PC-3 (cell line): ENCODE results near the gene BBLN. TPM values are rescaled to one million over a fixed set of nuclear protein-coding genes. Genes with fewer than 3 reads are reported as not detected.
"Not testable (repeated sequence)": the region's sequence is repeated elsewhere in the genome, so short reads cannot be mapped to it uniquely, and the experiment has no call there.

Source experiments
- ATAC-seq: fragments of 200-7000 bp; cut with Tn5 transposase; 2 replicates; pipeline ENCODE4 v1.9.1; 2020; ENCODE audit warnings: mild to moderate bottlenecking, moderate library complexity
- BruUV-seq: library from RNA; stranded (reverse); fragments of 400-500 nt; replicated peaks from 2 replicates; lab custom pipeline; 2021; lab: Mats Ljungman, UMichigan
- CTCF ChIA-PET: fragments of 300-600 bp; sonication (Branson Sonifier 250); formaldehyde crosslinking; loops from one replicate; lab custom pipeline; 2022; ENCODE audit warnings: antibody characterized with exemption; lab: Charles Lee
- POLR2A ChIA-PET: fragments of 300-600 bp; sonication (Branson Sonifier 250); formaldehyde crosslinking; loops from one replicate; lab custom pipeline; 2022; ENCODE audit warnings: antibody characterized with exemption; ENCODE audit not compliant: unreplicated experiment; lab: Charles Lee
- DNase-seq: peaks from one replicate; pipeline ENCODE4 v3.0.0-alpha.2; 2015
- H2AFZ ChIP-seq: fragments of 300-600 bp; sonication (generic); 2 replicates; pipeline ENCODE4 v1.6.0; 2016; ENCODE audit warnings: antibody characterized with exemption, low read length
- H3F3A ChIP-seq: fragments of 300-600 bp; sonication (generic); one replicate; pipeline ENCODE4 v1.6.0; 2017; ENCODE audit warnings: antibody characterized with exemption, low read length, control low read depth, mild to moderate bottlenecking; ENCODE audit not compliant: unreplicated experiment
- H3K27ac ChIP-seq: fragments of 300-600 bp; sonication (generic); 2 replicates; pipeline ENCODE4 v1.5.1; 2016; ENCODE audit warnings: mild to moderate bottlenecking, low read length
- H3K27me3 ChIP-seq: fragments of 300-600 bp; sonication (generic); 2 replicates; pipeline ENCODE4 v1.6.1; 2016; ENCODE audit warnings: low read length, mixed read lengths
- H3K36me3 ChIP-seq: fragments of 300-600 bp; sonication (generic); 2 replicates; pipeline ENCODE4 v1.6.1; 2016; ENCODE audit warnings: low read depth, mixed run types, low read length, mixed read lengths
- H3K4me1 ChIP-seq: fragments of 300-600 bp; sonication (generic); 2 replicates; pipeline ENCODE4 v1.5.1; 2016; ENCODE audit warnings: low read length; ENCODE audit not compliant: insufficient read depth
- H3K4me2 ChIP-seq: fragments of 300-600 bp; sonication (generic); 2 replicates; pipeline ENCODE4 v1.6.0; 2016; ENCODE audit warnings: low read length
- H3K4me3 ChIP-seq: fragments of 300-600 bp; sonication (generic); 2 replicates; pipeline ENCODE4 v1.5.1; 2016; ENCODE audit warnings: mild to moderate bottlenecking, low read length, mixed read lengths
- H3K79me2 ChIP-seq: fragments of 300-600 bp; sonication (generic); 2 replicates; pipeline ENCODE4 v1.6.1; 2017; ENCODE audit warnings: low read length, mixed read lengths
- H3K9ac ChIP-seq: fragments of 300-600 bp; sonication (generic); 2 replicates; pipeline ENCODE4 v1.6.0; 2016; ENCODE audit warnings: mild to moderate bottlenecking, low read length
- H3K9me2 ChIP-seq: fragments of 300-600 bp; sonication (generic); replicated peaks from 2 replicates; pipeline ENCODE4 v1.6.1; 2016; ENCODE audit warnings: mixed run types, low read length, mixed read lengths
- H3K9me3 ChIP-seq: fragments of 300-600 bp; sonication (generic); 2 replicates; pipeline ENCODE4 v1.6.1; 2016; ENCODE audit warnings: low read length, mixed read lengths
- H4K20me1 ChIP-seq: fragments of 300-600 bp; sonication (generic); 2 replicates; pipeline ENCODE4 v1.6.1; 2016; ENCODE audit warnings: low read length, mixed read lengths
- EZH2 ChIP-seq: fragments of 300-600 bp; sonication (generic); IDR thresholded peaks from one replicate; pipeline ENCODE4 v1.6.1; 2017; ENCODE audit warnings: antibody characterized with exemption, mild to moderate bottlenecking, low read length; ENCODE audit not compliant: unreplicated experiment
- EZH2phosphoT487 ChIP-seq: fragments of 300-600 bp; sonication (generic); IDR thresholded peaks from 2 replicates; pipeline ENCODE4 v1.6.1; 2018; ENCODE audit warnings: mild to moderate bottlenecking, antibody characterized with exemption, low read length, borderline replicate concordance
- intact Hi-C: fragments of 100-400 bp; cut with micrococcal nuclease; formaldehyde crosslinking; loops from 2 replicates; pipeline ENCODE4 v1.9.0; 2023
- total RNA-seq: library from RNA; depleted of rRNA; stranded (reverse); fragments of >200 nt; gene quantifications from 2 replicates; pipeline ENCODE4 v1.2.3, GENCODE V29; 2014
- TF ChIP-seq, protein P1 (sequence below): fragments of 300-600 bp; sonication (generic); conservative IDR thresholded peaks from 2 replicates; pipeline ENCODE4 v1.5.1; 2017; ENCODE audit warnings: antibody characterized with exemption, low read depth, mild to moderate bottlenecking, low read length

Gene BBLN
- total RNA-seq, 1 experiment from 2014 or later, result 158 TPM

- H3K27me3 ChIP-seq, result no peaks in the 10 kb centered on the region
- POLR2A ChIA-PET, result interaction anchor here (0.6 kb wide), 1 partner anchor 31 kb away, joined by 4 read pairs; the partner anchor contains the start of gene BBLN
- ATAC-seq, result no peak
- H3K4me1 ChIP-seq, result peaks cover 10% of the 10 kb centered on the region; the same call in 1 of the 2 replicates
- no peaks in the 10 kb centered on the region for H3K9me3 ChIP-seq
- H3F3A ChIP-seq, result no peaks in the 10 kb centered on the region
- H3K36me3 ChIP-seq, result peaks cover 8% of the 10 kb centered on the region; the same call in 1 of the 2 replicates
- peak overlapping the region; percentile 94 for H3K4me2 ChIP-seq
- peak overlapping the region; percentile 89 for H2AFZ ChIP-seq
- intact Hi-C loops, result loop anchor here (5.0 kb wide), 1 partner anchor 33 kb away; the partner anchor contains the start of gene BBLN
- peak overlapping the region; percentile 95 for H3K4me3 ChIP-seq
- CTCF ChIA-PET, result no interaction called here
- H3K9ac ChIP-seq, result peak overlapping the region; percentile 97
- no peaks in the 10 kb centered on the region for H3K9me2 ChIP-seq
- H4K20me1 ChIP-seq, result no peaks in the 10 kb centered on the region
- DNase-seq, result no peak
- H3K79me2 ChIP-seq, result peaks cover 37% of the 10 kb centered on the region
- peak overlapping the region; percentile 87 for H3K27ac ChIP-seq
- TF ChIP-seq EZH2phosphoT487 (no peak), EZH2 (no peak)
- TF ChIP-seq, protein P1, sequence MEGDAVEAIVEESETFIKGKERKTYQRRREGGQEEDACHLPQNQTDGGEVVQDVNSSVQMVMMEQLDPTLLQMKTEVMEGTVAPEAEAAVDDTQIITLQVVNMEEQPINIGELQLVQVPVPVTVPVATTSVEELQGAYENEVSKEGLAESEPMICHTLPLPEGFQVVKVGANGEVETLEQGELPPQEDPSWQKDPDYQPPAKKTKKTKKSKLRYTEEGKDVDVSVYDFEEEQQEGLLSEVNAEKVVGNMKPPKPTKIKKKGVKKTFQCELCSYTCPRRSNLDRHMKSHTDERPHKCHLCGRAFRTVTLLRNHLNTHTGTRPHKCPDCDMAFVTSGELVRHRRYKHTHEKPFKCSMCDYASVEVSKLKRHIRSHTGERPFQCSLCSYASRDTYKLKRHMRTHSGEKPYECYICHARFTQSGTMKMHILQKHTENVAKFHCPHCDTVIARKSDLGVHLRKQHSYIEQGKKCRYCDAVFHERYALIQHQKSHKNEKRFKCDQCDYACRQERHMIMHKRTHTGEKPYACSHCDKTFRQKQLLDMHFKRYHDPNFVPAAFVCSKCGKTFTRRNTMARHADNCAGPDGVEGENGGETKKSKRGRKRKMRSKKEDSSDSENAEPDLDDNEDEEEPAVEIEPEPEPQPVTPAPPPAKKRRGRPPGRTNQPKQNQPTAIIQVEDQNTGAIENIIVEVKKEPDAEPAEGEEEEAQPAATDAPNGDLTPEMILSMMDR, result no peak
- TSS peak; percentile 92 for BruUV-seq
Observed at GRCh38 chr9:128128836-128129590, 31.1 kb upstream of the BBLN start.

DNA sequence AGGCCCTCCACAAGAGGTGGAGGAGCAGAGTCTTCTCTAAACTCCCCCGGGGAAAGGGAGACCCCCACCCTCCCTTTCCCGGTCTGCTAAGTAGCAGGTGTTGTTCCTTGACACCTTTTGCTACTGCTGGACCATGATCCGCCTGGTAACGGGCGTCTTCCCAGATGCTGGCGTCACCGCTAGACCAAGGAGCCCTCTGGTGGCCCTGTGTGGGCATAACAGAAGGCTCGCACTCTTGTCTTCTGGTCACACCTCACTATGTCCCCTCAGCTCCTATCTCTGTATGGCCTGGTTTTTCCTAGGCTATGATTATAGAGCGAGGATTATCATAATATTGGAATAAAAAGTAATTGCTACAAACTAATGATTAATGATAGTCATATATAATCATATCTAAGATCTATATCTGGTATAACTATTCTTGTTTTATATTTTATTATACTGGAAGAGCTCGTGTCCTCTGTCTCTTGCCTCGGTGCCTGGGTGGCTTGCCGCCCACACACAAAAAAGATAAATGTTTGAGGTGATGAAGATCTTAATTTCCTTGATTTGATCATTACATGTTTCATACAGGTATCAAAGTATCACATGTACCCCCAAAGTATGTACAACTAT, 30.0 kb upstream of the BBLN start:
- H4K20me1 ChIP-seq, H3K4me3 ChIP-seq, H3K27me3 ChIP-seq, H2AFZ ChIP-seq, ATAC-seq, H3K4me1 ChIP-seq, H3K27ac ChIP-seq, H3K9me3 ChIP-seq, BruUV-seq, H3F3A ChIP-seq, H3K36me3 ChIP-seq, H3K9ac ChIP-seq, DNase-seq, CTCF ChIA-PET, POLR2A ChIA-PET, H3K9me2 ChIP-seq, H3K4me2 ChIP-seq: not testable (repeated sequence)
- intact Hi-C loops, result loop anchor here (5.0 kb wide), 1 partner anchor 32 kb away; the partner anchor contains the start of gene BBLN
- peaks cover 31% of the 10 kb centered on the region for H3K79me2 ChIP-seq

DNA sequence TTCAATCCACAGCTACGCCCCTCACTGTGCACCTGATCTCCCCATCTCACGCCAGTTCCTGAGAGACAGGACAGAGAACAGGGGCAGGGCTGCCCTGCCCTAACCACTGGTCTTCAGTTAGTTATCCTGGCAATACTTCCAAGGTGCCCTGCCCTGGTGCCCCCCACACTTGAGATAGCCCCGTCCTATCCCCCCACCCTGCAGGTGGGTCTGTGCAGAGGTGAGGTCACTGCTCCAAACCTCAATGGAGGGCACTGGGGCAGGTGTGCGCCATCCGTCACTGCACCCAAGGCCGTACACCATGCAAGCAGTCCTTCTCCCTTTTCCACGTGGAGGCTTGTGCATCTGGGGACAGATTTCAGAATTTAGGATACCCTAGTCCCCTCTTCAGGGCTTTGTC, 29.4 kb upstream of the BBLN start:
- CTCF ChIA-PET, result not testable (repeated sequence)

DNA sequence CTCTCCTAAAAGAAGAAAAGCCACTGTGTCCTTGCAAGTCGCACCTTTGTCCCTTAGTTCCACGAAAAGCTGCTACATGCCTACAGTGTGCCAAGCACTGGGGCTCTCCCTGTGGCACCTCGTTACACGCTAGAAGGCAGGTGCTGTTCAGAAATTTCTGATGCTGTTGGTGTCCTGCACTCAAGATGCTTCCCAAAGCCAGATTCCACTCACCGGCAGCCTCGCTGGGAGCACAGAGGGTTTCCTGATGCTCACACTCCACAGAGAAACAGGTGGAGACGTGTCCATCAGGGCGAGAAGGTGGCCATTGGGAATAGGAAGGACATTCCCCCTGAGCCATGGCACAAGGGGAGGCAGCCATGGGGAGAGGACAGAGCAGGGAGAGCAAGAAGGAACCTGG, 28.7 kb upstream of the BBLN start:
- intact Hi-C loops, H2AFZ ChIP-seq, ATAC-seq, H3K4me2 ChIP-seq, H3K4me3 ChIP-seq, H3K36me3 ChIP-seq, H3K4me1 ChIP-seq, H3K27me3 ChIP-seq, H4K20me1 ChIP-seq, H3K27ac ChIP-seq, DNase-seq, H3K9me3 ChIP-seq, BruUV-seq, H3F3A ChIP-seq, POLR2A ChIA-PET, H3K9me2 ChIP-seq, CTCF ChIA-PET, H3K9ac ChIP-seq: not testable (repeated sequence)
- peaks cover 18% of the 10 kb centered on the region for H3K79me2 ChIP-seq

More for the DNA sequence above, 29.4 kb upstream of the BBLN start:
- H3K9me2 ChIP-seq, H3K27ac ChIP-seq, H3K4me3 ChIP-seq, H3K4me2 ChIP-seq, H3K27me3 ChIP-seq, H3F3A ChIP-seq, BruUV-seq, intact Hi-C loops, H3K36me3 ChIP-seq, ATAC-seq, H4K20me1 ChIP-seq, H2AFZ ChIP-seq, DNase-seq, POLR2A ChIA-PET, H3K4me1 ChIP-seq, H3K9ac ChIP-seq, H3K9me3 ChIP-seq: not testable (repeated sequence)
- peaks cover 25% of the 10 kb centered on the region for H3K79me2 ChIP-seq

- H3K9me3 ChIP-seq, H3F3A ChIP-seq, intact Hi-C loops, H3K4me3 ChIP-seq, ATAC-seq, H3K27ac ChIP-seq, H3K4me1 ChIP-seq, H3K36me3 ChIP-seq, POLR2A ChIA-PET, H4K20me1 ChIP-seq, H3K9me2 ChIP-seq, H2AFZ ChIP-seq, H3K9ac ChIP-seq, CTCF ChIA-PET, BruUV-seq, H3K27me3 ChIP-seq, DNase-seq, H3K4me2 ChIP-seq: not testable (repeated sequence)
- H3K79me2 ChIP-seq, result peaks cover 10% of the 10 kb centered on the region
Observed at GRCh38 chr9:128132139-128132538, 27.9 kb upstream of the BBLN start.
